G401 (cell line): ENCODE results near the gene ABR. TPM values are rescaled to one million over a fixed set of nuclear protein-coding genes. Genes with fewer than 3 reads are reported as not detected.
"Not testable (repeated sequence)": the region's sequence is repeated elsewhere in the genome, so short reads cannot be mapped to it uniquely, and the experiment has no call there.

ENCODE experiments used
- DNase-seq: peaks from one replicate; pipeline ENCODE4 v3.0.0-alpha.2; 2015; ENCODE audit warnings: low spot score
- in situ Hi-C: cut with HindIII; loops from 2 replicates; pipeline ENCODE4 v1.10.0; 2016; ENCODE audit warnings: low sequenced_read_pairs, mixed read lengths
- total RNA-seq: library from RNA; depleted of rRNA; stranded (reverse); fragments of >200 nt; shearing (Covaris generic); gene quantifications from 2 replicates; pipeline ENCODE4 v1.2.3, GENCODE V29; 2014

ABR gene
- total RNA-seq, 1 experiment from 2014 or later = 128 TPM

DNA sequence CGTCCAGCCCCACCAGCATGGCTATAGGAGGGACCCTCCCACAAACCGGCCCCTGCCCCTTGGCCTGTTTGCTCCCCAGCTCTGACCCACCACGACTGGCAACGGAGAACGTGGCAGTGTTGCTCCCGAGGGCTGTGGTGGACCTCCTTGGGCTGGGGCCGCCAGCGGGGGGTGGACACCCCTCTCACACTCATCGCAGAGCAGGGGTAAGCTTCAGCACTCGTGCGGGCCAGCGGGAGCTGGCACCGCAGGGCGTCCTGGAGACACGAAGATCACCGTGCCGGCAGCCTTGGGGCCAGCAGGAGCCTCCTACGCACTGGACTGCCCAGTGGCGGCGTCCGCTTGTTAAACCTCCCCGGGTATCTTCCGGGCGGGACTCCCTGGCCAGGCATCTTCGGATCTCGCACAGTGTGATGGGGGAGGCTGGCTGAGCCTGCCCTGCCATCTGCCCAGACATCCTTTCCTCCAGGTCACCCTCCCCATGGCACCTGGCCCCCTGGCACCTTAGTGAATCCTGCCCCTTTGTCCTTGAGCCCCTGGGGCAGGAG is 53.5 kb downstream of the ABR start:
- in situ Hi-C loops = no loop called here
- DNase-seq = no peak

DNA sequence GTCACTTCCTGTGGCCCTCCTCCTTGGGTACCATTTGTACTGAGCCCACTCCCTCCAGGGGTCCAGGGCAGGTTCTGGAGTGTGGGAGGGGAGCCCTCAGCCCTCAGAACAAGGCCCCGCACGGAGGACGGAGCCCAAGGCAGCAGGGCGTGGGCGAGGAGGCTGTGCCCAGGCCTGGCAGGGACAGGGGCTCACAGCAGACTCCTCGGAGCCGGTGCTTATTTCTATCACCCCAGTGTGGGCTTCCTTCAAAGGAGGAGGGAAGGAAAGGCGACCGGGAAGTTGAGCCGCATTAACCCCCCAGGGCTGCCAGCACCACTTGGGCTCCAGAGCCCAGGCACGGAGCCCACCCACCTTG is 54.0 kb downstream of the ABR start:
- in situ Hi-C loops = no loop called here

DNA sequence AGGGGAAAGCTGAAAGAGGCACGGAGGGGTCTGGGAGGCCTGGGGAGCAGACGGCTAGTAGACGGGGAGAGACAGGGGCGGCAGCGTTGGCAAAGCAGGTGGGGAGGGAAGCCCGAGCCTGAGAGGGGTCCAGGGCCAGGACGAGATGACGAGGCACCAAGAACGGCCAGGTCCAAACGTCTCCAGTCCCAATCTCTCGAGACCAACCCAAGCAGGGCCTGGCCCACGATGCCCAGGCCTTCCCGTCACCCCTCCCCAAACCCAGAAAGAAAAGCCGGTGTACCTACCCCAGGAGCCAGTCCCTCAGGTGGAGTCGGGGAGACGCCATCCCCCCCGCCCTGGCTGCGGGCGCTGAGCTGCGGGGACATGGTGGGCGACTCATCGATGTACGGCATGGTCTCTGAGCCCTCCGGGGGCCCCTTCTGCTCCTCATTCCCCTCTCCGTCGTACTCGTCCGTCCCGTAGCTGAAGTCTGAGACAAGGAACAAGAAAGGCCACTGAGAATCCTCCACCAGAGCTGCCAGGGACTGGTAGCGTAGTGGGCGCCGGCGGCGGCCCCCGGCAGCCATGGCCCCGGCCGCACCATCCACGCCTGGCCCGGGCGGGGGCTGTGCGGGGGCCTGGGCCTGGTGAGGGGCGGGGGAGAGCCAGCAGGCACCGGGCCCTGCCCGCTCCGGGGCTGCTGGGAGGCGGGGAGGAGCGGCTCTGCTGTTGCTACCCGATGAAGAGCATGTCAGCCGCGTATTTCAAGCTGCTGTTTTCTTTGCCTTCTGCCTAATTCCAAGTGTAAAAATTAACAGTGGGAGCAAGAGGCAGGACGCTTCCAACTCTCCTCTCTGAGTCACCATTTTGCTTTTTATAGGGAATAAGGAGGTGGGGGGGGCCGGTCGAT is 54.6 kb downstream of the ABR start:
- no peak for DNase-seq
- in situ Hi-C loops = no loop called here

More for the DNA sequence above, 54.0 kb downstream of the ABR start:
- DNase-seq = no peak

DNA sequence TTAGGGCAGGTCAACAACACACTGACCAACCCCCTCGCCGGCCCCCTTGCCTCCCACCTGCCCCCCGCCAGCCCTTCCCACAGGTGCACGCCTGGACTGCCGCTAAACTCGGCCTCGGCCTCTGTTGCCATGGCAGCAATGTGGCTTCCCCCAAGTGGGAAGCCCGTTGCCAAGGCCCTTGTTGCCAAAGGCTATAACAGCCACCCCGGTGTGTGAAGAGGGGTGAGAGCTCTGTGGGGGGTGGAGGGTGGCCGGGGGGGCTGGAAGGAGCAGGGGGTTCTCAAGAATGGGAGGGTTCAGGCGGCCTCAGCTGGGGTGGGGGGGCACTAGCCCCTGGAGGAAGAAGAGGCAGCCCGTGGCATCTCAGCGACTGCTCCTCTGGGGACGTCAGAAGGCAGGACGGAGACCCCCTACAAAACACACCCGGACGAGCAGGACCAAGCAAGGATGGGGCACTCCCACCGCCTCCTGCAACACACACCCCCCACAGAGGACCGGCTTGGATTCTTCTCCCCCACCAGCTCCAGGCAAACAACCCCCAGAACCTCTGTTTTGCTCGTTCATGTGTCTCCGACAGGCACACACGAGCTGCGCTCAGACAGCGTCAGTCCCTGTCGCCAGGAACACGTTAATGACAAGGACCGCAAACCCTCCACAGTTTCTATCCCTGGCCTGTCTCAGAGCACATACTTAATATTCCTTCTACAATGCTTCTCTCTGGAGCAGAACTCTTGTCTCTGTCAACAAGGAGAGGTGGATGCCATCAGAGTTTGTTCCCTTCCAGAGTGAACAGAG is 55.7 kb downstream of the ABR start:
- no peak for DNase-seq
- in situ Hi-C loops = no loop called here

DNA sequence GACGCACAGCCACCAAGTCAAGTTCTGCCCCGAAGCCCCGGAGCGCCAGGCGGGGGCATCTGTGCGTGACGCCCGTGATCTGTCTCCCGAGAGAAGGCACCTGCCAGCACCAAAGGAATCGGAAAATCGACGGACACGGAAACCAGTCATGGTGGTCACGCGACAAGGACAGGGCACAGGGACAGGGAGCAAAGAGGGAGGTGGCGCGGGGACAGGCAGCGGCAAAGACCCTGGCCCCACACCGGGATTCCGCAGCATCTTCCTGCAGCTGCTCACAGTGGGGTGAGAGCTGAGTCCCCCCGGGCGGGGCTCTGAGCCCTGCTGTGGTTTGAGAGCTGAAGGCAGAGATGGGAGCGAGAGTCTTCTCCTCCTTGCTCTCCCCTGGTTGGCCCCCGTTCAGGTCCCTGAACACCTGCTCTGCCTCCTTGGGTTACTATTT is 56.4 kb downstream of the ABR start:
- in situ Hi-C loops = no loop called here
- no peak for DNase-seq

DNA sequence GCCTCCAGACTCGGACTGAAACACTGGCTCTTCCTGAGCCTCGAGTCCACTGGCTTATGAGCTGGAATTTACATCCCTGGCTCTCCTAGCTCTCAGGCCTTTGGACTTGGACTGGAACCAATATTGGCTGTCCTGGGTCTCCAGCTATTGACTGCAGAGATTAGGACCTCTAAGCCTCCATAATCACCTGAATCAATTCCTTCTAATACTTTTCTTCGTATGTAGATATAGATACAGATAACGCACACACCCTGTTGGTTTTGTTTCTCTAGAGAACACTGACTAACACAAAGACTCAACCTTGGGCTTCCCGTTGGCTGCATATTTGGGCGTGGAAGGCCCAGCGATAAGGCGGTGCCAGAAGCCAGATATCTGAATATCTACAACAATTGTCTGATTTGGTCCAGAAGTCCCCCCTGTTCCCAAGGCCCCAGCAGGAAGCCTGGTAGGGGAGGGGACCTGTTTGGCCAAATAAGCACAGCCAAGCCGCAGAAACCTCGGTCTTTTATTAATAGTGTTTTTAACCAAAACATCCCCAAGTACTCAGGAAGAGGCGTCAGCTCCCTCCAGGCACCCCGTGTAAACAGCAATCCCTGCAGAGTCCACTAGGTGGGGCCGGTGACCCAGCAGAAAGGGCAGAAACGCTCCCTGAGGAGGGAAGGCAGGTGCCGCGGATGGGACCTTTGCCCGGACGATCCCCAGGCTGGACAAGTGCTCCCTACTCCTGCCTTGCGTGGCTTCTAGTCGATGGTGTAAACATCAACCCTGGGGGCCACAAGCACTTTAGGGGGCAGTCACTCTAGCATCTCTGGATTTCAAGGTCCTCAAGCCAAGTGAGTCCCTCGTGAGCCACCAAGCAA is 57.0 kb downstream of the ABR start:
- DNase-seq = peak; percentile 80
- in situ Hi-C loops = no loop called here

DNA sequence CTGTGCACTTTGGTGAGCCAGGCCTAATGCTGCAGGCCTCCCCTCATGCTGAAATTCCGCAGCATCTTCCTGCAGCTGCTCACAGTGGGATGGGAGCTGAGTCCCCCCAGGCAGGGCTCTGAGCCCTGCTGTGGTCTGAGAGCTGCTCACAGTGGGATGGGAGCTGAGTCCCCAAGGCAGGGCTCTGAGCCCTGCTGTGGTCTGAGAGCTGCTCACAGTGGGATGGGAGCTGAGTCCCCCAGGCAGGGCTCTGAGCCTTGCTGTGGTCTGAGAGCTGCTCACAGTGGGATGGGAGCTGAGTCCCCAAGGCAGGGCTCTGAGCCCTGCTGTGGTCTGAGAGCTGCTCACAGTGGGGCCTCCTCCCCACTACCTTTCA is 58.4 kb downstream of the ABR start:
- in situ Hi-C loops = not testable (repeated sequence)

DNA sequence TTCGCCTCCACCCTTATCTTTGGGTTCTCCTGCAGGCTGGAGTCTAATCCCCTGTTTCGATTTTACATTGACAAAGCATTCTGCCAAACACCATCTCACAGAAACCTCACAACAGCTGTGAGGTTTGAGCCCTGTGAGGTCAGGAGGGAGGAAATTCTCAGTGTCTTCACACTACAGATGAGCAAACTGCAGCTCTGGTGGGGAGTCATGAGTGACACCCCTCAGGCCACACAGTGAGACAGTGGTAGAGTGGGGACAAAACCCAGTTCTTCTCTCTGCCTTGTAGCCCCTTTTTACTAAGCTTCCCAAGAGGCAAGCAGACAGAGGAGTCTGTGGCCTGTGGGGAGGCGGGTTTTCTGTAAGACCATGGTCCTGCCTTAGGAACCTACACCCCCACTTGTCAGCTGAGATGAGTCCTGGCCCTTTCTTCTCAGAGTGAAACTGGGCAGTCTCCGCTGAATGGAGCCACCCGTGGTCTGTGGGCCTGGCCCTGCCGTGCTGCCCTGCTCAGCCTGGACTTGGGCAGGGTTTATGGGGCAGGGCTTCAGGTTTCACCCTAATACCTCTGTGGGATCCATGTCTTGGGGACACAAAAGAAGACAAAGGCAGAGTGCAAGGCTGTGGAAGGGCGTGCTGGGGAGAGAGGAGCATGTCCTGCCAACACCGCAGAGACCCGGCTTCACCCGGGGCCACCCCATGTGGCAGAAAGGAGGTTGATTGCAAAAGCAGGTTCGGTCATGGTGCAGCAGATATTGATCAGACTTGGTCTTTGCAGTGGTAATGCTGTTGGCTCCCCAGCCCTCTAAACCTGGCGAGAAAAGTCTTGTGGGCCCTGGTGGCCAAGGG is 59.0 kb downstream of the ABR start:
- DNase-seq = no peak
- in situ Hi-C loops = no loop called here

More for the DNA sequence above, 58.4 kb downstream of the ABR start:
- not testable (repeated sequence) for DNase-seq

DNA sequence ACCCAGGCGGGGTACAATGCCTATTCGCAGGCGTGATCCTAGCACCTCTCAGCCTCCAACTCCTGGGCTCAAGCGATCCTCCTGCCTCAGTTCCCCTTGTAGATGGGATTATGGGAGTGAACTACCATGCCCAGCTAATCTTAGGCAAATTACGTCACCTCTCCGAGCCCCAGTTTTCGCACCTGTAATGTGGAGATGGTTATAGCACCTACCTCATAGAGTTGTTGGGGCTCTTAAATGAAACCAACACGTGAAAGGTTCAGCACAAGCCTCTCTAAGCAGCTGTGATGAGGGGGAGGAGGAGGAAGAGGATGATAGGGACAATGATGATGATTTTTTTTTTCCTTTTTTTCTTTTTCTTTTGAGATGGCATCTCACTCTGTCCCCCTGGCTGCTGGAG is 59.9 kb downstream of the ABR start:
- no peak for DNase-seq
- in situ Hi-C loops = no loop called here

DNA sequence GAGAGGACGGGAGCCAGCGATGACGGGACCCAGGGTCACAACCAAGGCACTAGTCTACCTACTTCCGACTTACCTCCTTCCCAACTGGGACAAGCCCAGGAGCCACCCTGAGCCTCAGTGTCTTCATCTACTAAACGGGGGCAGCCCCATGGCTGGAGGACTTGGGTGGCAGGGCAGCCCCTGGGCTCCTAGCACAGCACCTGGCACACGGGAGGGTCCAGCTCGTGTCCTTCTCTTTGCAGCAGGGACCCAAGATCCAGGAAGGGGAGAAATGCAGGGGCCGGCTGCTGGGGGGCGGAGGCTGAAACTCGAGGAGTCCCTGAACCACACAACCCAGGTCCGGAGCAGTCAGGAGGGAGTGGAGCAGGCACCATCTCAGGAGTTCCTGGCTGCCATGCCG is 63.2 kb downstream of the ABR start:
- in situ Hi-C loops = no loop called here
- no peak for DNase-seq

DNA sequence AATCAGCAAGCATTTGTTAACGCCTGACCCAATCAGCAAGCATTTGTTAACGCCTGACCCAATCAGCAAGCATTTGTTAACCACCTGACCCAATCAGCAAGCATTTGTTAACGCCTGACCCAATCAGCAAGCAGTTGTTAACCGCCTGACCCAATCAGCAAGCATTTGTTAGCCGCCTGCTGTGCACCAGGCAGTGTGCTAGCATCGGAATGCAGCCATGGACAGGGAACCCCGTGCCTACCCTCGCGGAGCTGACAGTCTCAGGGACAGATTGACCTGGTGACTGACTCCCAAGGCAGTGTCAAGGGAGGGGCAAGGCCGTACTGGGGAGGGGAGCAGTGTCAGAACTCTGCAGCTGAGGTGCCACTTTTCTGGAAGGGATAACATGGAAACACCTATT is 66.9 kb downstream of the ABR start:
- in situ Hi-C loops = no loop called here
- no peak for DNase-seq

DNA sequence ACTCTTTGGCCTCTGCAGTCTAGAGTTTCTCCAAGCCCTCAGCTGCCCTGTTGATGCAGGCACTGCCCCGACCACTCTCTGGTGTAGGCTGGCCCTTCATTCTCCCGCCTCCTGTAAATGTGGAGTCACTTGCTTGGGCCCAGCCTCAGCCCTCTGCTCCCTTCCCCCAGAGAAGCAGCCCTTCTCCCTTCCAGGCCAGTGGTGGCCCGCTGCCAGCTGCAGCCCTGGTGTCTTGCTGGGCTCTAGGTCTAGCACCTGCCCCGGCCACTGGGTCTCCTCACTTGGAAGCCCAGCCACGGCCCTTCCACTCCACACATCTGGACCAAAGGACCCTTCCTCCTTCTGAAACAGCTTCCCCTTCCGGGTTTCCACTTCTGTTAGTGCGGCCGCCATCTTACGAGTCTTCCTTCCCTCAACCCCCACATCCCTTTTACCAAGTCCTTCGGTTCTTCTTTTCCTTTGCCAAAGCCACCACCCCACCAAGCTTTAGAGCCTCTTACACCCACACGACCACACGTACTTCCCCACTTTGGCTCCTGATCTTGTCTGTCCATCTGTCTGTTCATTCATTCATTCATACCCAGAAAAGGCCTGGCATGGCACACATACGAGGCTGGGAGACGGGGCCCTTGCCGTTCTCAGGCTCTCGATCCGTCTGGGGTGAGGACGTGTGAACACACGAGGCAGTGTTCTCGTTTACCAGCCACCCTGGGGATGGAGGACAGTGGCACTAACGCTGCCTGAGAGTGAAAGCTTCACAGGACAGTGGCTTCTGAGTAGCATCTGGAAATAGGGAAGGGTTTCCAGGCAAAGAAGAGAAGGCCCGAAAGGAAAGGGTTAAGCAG is 68.0 kb downstream of the ABR start:
- in situ Hi-C loops = no loop called here
- peak; percentile 18 for DNase-seq

DNA sequence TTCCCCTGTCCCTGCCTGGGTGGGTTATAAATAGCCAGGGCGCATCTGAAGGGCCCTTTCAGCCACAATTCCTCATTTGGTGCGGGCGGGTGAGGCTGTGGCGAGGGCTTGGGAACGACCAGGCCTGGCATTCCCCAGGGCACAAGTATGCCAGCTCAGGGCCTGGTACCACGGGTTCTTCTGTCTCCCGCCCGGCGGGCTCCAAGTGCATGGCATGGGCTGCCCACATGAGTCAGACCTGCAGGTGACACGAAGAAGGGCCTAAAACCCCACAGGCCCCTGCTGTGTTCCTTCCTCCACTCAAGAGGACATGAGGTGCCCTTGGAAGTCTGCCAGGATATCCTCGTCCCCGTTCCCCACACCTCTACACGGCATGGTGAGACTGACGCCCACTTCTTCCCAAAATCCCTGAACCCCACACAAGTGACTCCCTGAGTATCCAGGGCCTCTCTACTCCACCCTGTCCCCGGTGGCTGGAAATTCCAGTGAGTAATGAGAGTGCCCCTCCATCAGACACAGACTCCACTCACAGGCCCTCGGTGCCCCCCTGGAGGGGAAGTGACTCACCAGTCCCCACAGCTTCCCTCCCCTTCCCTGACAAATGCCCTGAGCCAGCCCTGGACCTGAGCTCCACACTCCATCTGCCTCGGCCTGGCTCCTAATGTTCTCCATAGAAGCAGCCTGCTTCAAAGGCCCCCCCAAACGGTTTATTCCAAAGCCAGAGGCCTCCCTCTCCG is 68.8 kb downstream of the ABR start:
- DNase-seq = peak; percentile 18
- in situ Hi-C loops = no loop called here

DNA sequence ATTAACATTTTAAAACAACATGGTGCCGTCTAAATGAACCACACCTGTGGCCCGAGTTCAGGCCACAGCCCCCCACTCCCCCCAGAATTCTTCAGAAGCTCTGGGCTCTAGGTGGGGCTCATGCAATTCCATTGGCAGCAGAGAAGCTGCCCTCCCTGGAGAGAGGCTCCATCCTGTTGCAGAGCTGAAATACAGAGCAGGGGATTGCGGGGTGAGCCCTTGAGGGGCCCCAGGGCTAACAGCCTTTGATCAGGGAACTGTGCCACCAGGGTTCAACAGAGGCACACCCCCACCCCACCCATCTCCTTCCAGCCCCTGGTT is 69.3 kb downstream of the ABR start:
- in situ Hi-C loops = no loop called here

DNA sequence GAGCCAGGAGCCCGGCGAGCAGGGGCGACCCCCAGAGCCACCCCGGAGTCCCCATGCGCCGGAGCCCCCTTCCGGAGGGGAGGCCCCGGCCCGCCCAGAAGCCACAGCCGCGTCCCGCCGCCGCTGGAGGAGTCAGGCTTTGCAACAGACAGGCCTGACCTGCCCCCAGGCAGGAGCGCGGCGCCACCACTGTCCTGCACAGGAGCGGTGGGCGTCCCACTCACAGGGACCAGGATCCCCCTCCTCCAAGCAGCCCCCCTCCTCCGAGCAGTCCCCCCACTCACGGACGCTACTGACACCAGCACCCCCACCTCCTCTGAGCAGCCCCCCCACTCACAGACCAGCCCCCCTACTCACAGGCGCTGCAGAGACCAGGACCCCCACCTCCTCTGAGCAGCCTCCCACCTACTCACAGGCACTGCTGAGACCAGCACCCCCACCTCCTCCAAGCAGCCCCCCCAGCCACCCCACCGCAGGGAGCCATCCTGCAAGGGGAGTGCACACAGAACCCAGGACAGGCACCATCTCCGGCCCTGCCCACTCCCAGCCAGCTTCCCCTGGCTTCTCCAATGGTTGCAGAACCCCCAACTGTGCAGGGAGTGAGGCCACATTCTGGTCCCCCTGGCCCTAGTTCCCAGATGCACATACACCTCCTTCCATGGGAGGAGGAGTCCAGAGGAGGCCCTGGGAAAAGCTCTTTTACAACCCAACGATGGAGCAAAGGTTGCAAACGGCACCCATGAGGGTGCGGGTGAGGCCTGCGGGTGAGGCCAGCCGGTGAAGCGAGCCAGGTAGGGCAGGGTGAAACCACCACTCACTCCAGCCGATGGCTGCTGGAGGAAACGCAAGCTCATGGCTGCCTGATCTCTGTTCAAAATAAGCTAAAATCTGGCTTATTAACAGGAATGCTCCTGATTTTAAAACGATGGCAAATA is 69.9 kb downstream of the ABR start:
- in situ Hi-C loops = no loop called here
- peak; percentile 23 for DNase-seq

More for the DNA sequence above, 69.3 kb downstream of the ABR start:
- DNase-seq = no peak
